A673 (cell line): Measurements from ENCODE around the gene RHAG. TPM values are rescaled to one million over a fixed set of nuclear protein-coding genes. Genes with fewer than 3 reads are reported as not detected.

Source experiments
- BruUV-seq: library from RNA; stranded (reverse); fragments of 400-500 nt; replicated peaks from 2 replicates; lab custom pipeline; 2021; lab: Mats Ljungman, UMichigan
- CTCF ChIA-PET: fragments of 300-600 bp; sonication (Branson Sonifier 250); formaldehyde crosslinking; loops from one replicate; lab custom pipeline; 2022; ENCODE audit warnings: antibody characterized with exemption; lab: Charles Lee
- POLR2A ChIA-PET: fragments of 300-600 bp; sonication (Branson Sonifier 250); formaldehyde crosslinking; loops from one replicate; lab custom pipeline; 2022; ENCODE audit warnings: antibody characterized with exemption; ENCODE audit not compliant: low non-redundant PET; lab: Charles Lee
- DNase-seq: peaks from one replicate; pipeline ENCODE4 v3.0.0-alpha.2; 2015; ENCODE audit warnings: low spot score
- H3K27ac ChIP-seq: fragments of 200-600 bp; sonication (generic); 2 replicates; pipeline ENCODE4 v1.5.1; 2016; ENCODE audit warnings: mixed run types, low read depth, mild to moderate bottlenecking, mixed read lengths, antibody characterized with exemption, low read length; ENCODE audit not compliant: poor library complexity, severe bottlenecking
- H3K27me3 ChIP-seq: fragments of 200-600 bp; sonication (generic); replicated peaks from 2 replicates; pipeline ENCODE4 v1.6.1; 2017; ENCODE audit warnings: mixed run types, low read depth, mild to moderate bottlenecking, mixed read lengths, antibody characterized with exemption, low read length; ENCODE audit not compliant: insufficient read depth, poor library complexity
- H3K36me3 ChIP-seq: fragments of 200-600 bp; sonication (generic); 2 replicates; pipeline ENCODE4 v1.6.1; 2016; ENCODE audit warnings: mixed run types, mild to moderate bottlenecking, mixed read lengths, antibody characterized with exemption, low read length; ENCODE audit not compliant: insufficient read depth, poor library complexity, severe bottlenecking
- H3K4me1 ChIP-seq: fragments of 200-600 bp; sonication (generic); 2 replicates; pipeline ENCODE4 v1.6.1; 2017; ENCODE audit warnings: mixed run types, mild to moderate bottlenecking, mixed read lengths, antibody characterized with exemption, low read length; ENCODE audit not compliant: insufficient read depth, poor library complexity, severe bottlenecking
- H3K4me3 ChIP-seq: fragments of 200-600 bp; sonication (generic); 2 replicates; pipeline ENCODE4 v1.5.1; 2016; ENCODE audit warnings: low read depth, mixed run types, mild to moderate bottlenecking, mixed read lengths, low read length; ENCODE audit not compliant: poor library complexity, severe bottlenecking
- H3K9me3 ChIP-seq: fragments of 200-600 bp; sonication (generic); 2 replicates; pipeline ENCODE4 v1.6.1; 2016; ENCODE audit warnings: mixed run types, low read depth, mild to moderate bottlenecking, mixed read lengths, antibody characterized with exemption, low read length; ENCODE audit not compliant: poor library complexity, severe bottlenecking
- EZH2 ChIP-seq: fragments of 200-600 bp; sonication (generic); IDR thresholded peaks from 2 replicates; pipeline ENCODE4 v1.6.1; 2017; ENCODE audit warnings: borderline replicate concordance, low read depth, mild to moderate bottlenecking, mixed read lengths, antibody characterized with exemption, low read length; ENCODE audit not compliant: poor library complexity, severe bottlenecking
- intact Hi-C: fragments of 100-400 bp; cut with micrococcal nuclease; formaldehyde crosslinking; loops from one replicate; pipeline ENCODE4 v1.10.0; 2022; ENCODE audit not compliant: unreplicated experiment
- total RNA-seq: library from RNA; stranded (reverse); gene quantifications from 2 replicates; pipeline ENCODE4 v1.2.3, GENCODE V29; 2021
- TF ChIP-seq, protein P1 (sequence below): fragments of 300-800, 200-600 bp; sonication (generic); conservative IDR thresholded peaks from 2 replicates; pipeline ENCODE4 v1.5.1; 2017; ENCODE audit warnings: low read depth, mild to moderate bottlenecking, antibody characterized with exemption, low read length, moderate library complexity, mixed read lengths

Gene RHAG
- total RNA-seq, 1 experiment from 2014 or later, result not detected

DNA sequence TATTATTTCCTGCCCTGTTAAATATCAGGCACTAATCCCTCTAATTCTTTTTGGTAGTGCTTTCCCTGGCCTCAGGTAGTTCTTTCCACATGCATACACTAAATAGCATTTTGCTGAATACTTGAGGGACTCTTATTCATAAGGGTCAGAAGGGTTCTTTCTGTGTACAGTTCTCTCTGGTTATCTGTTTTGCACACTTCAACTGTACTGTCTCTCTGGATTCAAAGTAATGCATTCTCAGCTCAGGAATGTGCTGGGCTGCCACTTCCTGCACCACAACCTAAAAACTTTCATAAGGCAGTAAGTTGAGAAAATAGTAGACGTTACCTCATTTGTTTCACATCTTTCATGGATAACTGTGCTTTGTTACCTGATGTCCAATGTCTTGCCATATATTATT is 54.1 kb downstream of the RHAG start:
- POLR2A ChIA-PET, result no interaction called here
- Histone ChIP-seq H3K9me3 (no peaks in the 10 kb centered on the region), H3K27ac (no peak overlapping the region), H3K36me3 (no peaks in the 10 kb centered on the region), H3K27me3 (no peaks in the 10 kb centered on the region), H3K4me1 (no peaks in the 10 kb centered on the region), H3K4me3 (no peak overlapping the region)
- TF ChIP-seq, protein P1, sequence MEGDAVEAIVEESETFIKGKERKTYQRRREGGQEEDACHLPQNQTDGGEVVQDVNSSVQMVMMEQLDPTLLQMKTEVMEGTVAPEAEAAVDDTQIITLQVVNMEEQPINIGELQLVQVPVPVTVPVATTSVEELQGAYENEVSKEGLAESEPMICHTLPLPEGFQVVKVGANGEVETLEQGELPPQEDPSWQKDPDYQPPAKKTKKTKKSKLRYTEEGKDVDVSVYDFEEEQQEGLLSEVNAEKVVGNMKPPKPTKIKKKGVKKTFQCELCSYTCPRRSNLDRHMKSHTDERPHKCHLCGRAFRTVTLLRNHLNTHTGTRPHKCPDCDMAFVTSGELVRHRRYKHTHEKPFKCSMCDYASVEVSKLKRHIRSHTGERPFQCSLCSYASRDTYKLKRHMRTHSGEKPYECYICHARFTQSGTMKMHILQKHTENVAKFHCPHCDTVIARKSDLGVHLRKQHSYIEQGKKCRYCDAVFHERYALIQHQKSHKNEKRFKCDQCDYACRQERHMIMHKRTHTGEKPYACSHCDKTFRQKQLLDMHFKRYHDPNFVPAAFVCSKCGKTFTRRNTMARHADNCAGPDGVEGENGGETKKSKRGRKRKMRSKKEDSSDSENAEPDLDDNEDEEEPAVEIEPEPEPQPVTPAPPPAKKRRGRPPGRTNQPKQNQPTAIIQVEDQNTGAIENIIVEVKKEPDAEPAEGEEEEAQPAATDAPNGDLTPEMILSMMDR, result no peak
- no peak for TF ChIP-seq EZH2
- no TSS peak for BruUV-seq
- CTCF ChIA-PET, result no interaction called here
- intact Hi-C loops, result no loop called here
- DNase-seq, result no peak

DNA sequence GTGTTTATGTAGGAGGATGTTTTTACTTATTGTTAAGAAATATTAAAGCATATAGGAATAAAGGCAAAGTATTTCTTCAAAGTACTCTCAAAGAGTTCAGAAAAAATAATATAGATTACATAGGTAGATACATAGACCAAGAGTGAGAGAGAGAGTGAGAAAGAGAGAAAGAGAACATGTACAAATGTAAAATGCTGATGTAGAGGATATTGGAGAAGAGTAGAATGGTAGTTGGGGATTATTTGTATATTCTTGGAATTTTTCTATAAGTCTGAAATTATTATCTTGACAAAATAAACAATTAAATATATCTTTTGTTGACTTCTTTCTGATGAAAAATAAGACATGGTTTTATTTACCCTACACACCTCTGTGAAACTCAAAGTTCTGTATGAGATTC is 57.0 kb downstream of the RHAG start:
- H3K27ac ChIP-seq, result no peak overlapping the region
- no peaks in the 10 kb centered on the region for H3K27me3 ChIP-seq
- no peaks in the 10 kb centered on the region for H3K9me3 ChIP-seq
- CTCF ChIA-PET, result interaction anchor here (0.7 kb wide), 1 partner anchor 29 kb away, joined by 3 read pairs; no protein-coding TSS in a partner anchor
- TF ChIP-seq, protein P1, result no peak
- TF ChIP-seq EZH2, result no peak
- no peaks in the 10 kb centered on the region for H3K4me1 ChIP-seq
- H3K36me3 ChIP-seq, result no peaks in the 10 kb centered on the region
- POLR2A ChIA-PET, result no interaction called here
- no TSS peak for BruUV-seq
- no peak for DNase-seq
- intact Hi-C loops, result no loop called here
- no peak overlapping the region for H3K4me3 ChIP-seq

DNA sequence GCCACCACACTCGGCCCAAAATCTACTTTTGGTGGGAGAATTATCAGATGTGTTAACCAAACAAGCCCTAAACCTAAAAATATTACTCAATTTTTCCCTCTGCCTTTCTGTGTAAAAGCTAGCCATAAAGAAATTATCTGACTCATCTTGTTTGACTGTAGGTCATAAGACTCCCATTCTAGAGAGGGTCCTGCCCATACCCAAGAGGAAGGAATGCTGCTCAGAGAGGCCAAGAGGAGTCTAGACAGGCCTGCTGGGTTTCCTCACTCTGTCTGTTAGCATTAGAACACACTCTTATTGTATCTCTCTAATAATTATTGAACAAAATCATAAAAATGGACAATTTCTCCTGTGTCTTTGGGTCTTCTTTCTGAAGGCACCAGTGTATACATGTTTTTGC is 60.0 kb downstream of the RHAG start:
- Histone ChIP-seq H3K27me3 (no peaks in the 10 kb centered on the region), H3K4me3 (no peak overlapping the region), H3K4me1 (no peaks in the 10 kb centered on the region), H3K27ac (no peak overlapping the region), H3K9me3 (no peaks in the 10 kb centered on the region), H3K36me3 (no peaks in the 10 kb centered on the region)
- intact Hi-C loops, result no loop called here
- ChIA-PET POLR2A (no interaction called here), CTCF (no interaction called here)
- no peak for TF ChIP-seq EZH2
- TF ChIP-seq, protein P1, result no peak
- DNase-seq, result no peak
- no TSS peak for BruUV-seq
